H9 (cell line): ENCODE measurements around the gene PRKAR2B. TPM values are rescaled to one million over a fixed set of nuclear protein-coding genes. Genes with fewer than 3 reads are reported as not detected.

Experiments
- DNase-seq: peaks from one replicate; pipeline ENCODE4 v3.0.0-alpha.2; 2017
- H2AFZ ChIP-seq: one replicate; pipeline ENCODE4 v1.6.1; 2013; ENCODE audit warnings: mild to moderate bottlenecking, low read length, control low read depth, moderate library complexity
- H2AK5ac ChIP-seq: 2 replicates; pipeline ENCODE4 v1.6.1; 2013; ENCODE audit warnings: low read length, control low read depth, mixed read lengths; ENCODE audit not compliant: insufficient read length
- H2BK120ac ChIP-seq: one replicate; pipeline ENCODE4 v1.6.1; 2013; ENCODE audit warnings: low read depth, mild to moderate bottlenecking, low read length, control low read depth, inconsistent platforms; ENCODE audit not compliant: poor library complexity, severe bottlenecking
- H2BK12ac ChIP-seq: 2 replicates; pipeline ENCODE4 v1.6.1; 2013; ENCODE audit warnings: low read length, control low read depth, mixed read lengths, low read depth; ENCODE audit not compliant: insufficient read length
- H2BK15ac ChIP-seq: 2 replicates; pipeline ENCODE4 v1.6.1; 2013; ENCODE audit warnings: low read depth, low read length, control low read depth
- H2BK20ac ChIP-seq: one replicate; pipeline ENCODE4 v1.6.1; 2013; ENCODE audit warnings: low read depth, mild to moderate bottlenecking, low read length, control low read depth, inconsistent platforms; ENCODE audit not compliant: poor library complexity, severe bottlenecking
- H2BK5ac ChIP-seq: 2 replicates; pipeline ENCODE4 v1.6.1; 2013; ENCODE audit warnings: low read length, control low read depth, mixed read lengths; ENCODE audit not compliant: insufficient read length
- H3K14ac ChIP-seq: 2 replicates; pipeline ENCODE4 v1.6.1; 2013; ENCODE audit warnings: low read length, control low read depth; ENCODE audit not compliant: insufficient read depth
- H3K18ac ChIP-seq: 2 replicates; pipeline ENCODE4 v1.6.1; 2013; ENCODE audit warnings: low read depth, mild to moderate bottlenecking, mixed read lengths, low read length, control low read depth; ENCODE audit not compliant: insufficient read length
- H3K23ac ChIP-seq: 2 replicates; pipeline ENCODE4 v1.6.1; 2013; ENCODE audit warnings: low read length, control low read depth, mixed read lengths, low read depth; ENCODE audit not compliant: insufficient read length
- H3K23me2 ChIP-seq: 2 replicates; pipeline ENCODE4 v1.6.1; 2013; ENCODE audit warnings: low read depth, mild to moderate bottlenecking, mixed read lengths, low read length, control low read depth; ENCODE audit not compliant: insufficient read length, poor library complexity, severe bottlenecking
- H3K27ac ChIP-seq: 2 replicates; pipeline ENCODE4 v1.5.1; 2013; ENCODE audit warnings: low read length, control low read depth, mixed read lengths, low read depth; ENCODE audit not compliant: insufficient read length
- H3K27me3 ChIP-seq: 2 replicates; pipeline ENCODE4 v1.6.1; 2013; ENCODE audit warnings: low read length, control low read depth, inconsistent platforms; ENCODE audit not compliant: insufficient read depth
- H3K4ac ChIP-seq: 2 replicates; pipeline ENCODE4 v1.6.1; 2013; ENCODE audit warnings: low read depth, mild to moderate bottlenecking, control low read depth, inconsistent platforms, low read length, moderate library complexity
- H3K4me1 ChIP-seq: 2 replicates; pipeline ENCODE4 v1.6.1; 2013; ENCODE audit warnings: low read length, control low read depth, inconsistent platforms; ENCODE audit not compliant: insufficient read depth
- H3K4me2 ChIP-seq: 2 replicates; pipeline ENCODE4 v1.6.1; 2013; ENCODE audit warnings: low read length, control low read depth, mixed read lengths; ENCODE audit not compliant: insufficient read length, insufficient read depth
- H3K56ac ChIP-seq: 2 replicates; pipeline ENCODE4 v1.6.1; 2013; ENCODE audit warnings: low read depth, mild to moderate bottlenecking, mixed read lengths, low read length, control low read depth; ENCODE audit not compliant: insufficient read length
- H3K79me1 ChIP-seq: 2 replicates; pipeline ENCODE4 v1.6.1; 2013; ENCODE audit warnings: low read depth, mild to moderate bottlenecking, moderate library complexity, low read length, control low read depth, inconsistent platforms; ENCODE audit not compliant: insufficient read depth, poor library complexity, severe bottlenecking
- H3K79me2 ChIP-seq: 2 replicates; pipeline ENCODE4 v1.6.1; 2013; ENCODE audit warnings: low read length, control low read depth, inconsistent platforms; ENCODE audit not compliant: insufficient read depth
- H3K9ac ChIP-seq: 2 replicates; pipeline ENCODE4 v1.6.1; 2013; ENCODE audit warnings: low read length, control low read depth, mixed read lengths; ENCODE audit not compliant: insufficient read length; ENCODE audit errors: extremely low read depth
- H3K9me3 ChIP-seq: one replicate; pipeline ENCODE4 v1.6.1; 2013; ENCODE audit warnings: low read depth, low read length, inconsistent platforms; ENCODE audit not compliant: control insufficient read depth
- H3T11ph ChIP-seq: one replicate; pipeline ENCODE4 v1.6.1; 2013; ENCODE audit warnings: mild to moderate bottlenecking, low read length, control low read depth, inconsistent platforms
- H4K20me1 ChIP-seq: one replicate; pipeline ENCODE4 v1.6.1; 2013; ENCODE audit not compliant: control insufficient read depth, insufficient read length, insufficient read depth
- H4K5ac ChIP-seq: 2 replicates; pipeline ENCODE4 v1.6.1; 2013; ENCODE audit warnings: low read depth, mild to moderate bottlenecking, mixed read lengths, low read length, control low read depth; ENCODE audit not compliant: insufficient read length
- H4K8ac ChIP-seq: replicated peaks from 2 replicates; pipeline ENCODE4 v1.6.1; 2013; ENCODE audit warnings: low read length, control low read depth, mixed read lengths, low read depth; ENCODE audit not compliant: insufficient read length
- H4K91ac ChIP-seq: 2 replicates; pipeline ENCODE4 v1.6.1; 2013; ENCODE audit warnings: low read depth, mild to moderate bottlenecking, moderate library complexity, mixed read lengths, low read length, control low read depth; ENCODE audit not compliant: insufficient read length
- H3K27ac Mint-ChIP-seq, 3 experiments: 2 replicates in 2 of 3; 3 replicates in 1 of 3; pipeline ENCODE4 v1.8.0; 2020 to 2021; ENCODE audit warnings: mixed read lengths in 3 of 3, mild to moderate bottlenecking in 1 of 3, moderate library complexity in 1 of 3
- H3K27me3 Mint-ChIP-seq: 2 replicates; pipeline ENCODE4 v1.8.0; 2021; ENCODE audit warnings: low read depth, mild to moderate bottlenecking, moderate library complexity, mixed read lengths
- H3K36me3 Mint-ChIP-seq, 3 experiments: 2 replicates in 2 of 3; 3 replicates in 1 of 3; pipeline ENCODE4 v1.8.0; 2020 to 2021; ENCODE audit warnings: low read depth in 3 of 3, mixed read lengths in 3 of 3; ENCODE audit not compliant: insufficient read depth in 1 of 3
- H3K4me1 Mint-ChIP-seq, 2 experiments: 2 replicates each; pipeline ENCODE4 v1.8.0; 2020; ENCODE audit warnings: mixed read lengths in 2 of 2
- H3K4me3 Mint-ChIP-seq, 2 experiments: 2 replicates in 1 of 2; 3 replicates in 1 of 2; pipeline ENCODE4 v1.8.0; 2020 to 2021; ENCODE audit warnings: mild to moderate bottlenecking in 2 of 2, mixed read lengths in 2 of 2, moderate library complexity in 1 of 2
- H3K9me3 Mint-ChIP-seq, 2 experiments: 2 replicates in 1 of 2; 3 replicates in 1 of 2; pipeline ENCODE4 v1.8.0; 2020; ENCODE audit warnings: mild to moderate bottlenecking in 2 of 2, mixed read lengths in 2 of 2, moderate library complexity in 1 of 2
- WGBS: extraction: QIAGEN DNeasy Blood & Tissue Kit; methylation state at CpG from one replicate; pipeline ENCODE4 v1.1.7; 2013; ENCODE audit warnings: missing lambda C conversion rate, low lambda C conversion rate, mixed read lengths; ENCODE audit not compliant: insufficient read length; ENCODE audit errors: extremely low coverage; 5-methylcytosine and 5-hydroxymethylcytosine counted together
- total RNA-seq: library from RNA; stranded (reverse); gene quantifications from 2 replicates; pipeline ENCODE4 v1.2.1, GENCODE V29; 2021
- TF ChIP-seq, protein P1 (sequence below): fragments of 200-600 bp; sonication (generic); conservative IDR thresholded peaks from 3 replicates; pipeline ENCODE4 v1.8.0; 2021; ENCODE audit warnings: antibody characterized with exemption, mild to moderate bottlenecking

The PRKAR2B gene
- total RNA-seq, 1 experiment from 2014 or later = 16.6 TPM

- no peaks in the 10 kb centered on the region for H3K27me3 Mint-ChIP-seq
Measured at GRCh38 chr7:107208024-107208521, 163.6 kb downstream of the PRKAR2B start.

More at GRCh38 chr7:107208024-107208521, 163.6 kb downstream of the PRKAR2B start:
- H3K23me2 ChIP-seq = no peaks in the 10 kb centered on the region
- DNase-seq = no peak
- H3K4me1 Mint-ChIP-seq = peaks cover 0 to 3% of the 10 kb centered on the region in 2 experiments; a peak in 2 of 4 replicates
- no peaks in the 10 kb centered on the region for H3K9me3 ChIP-seq
- H4K5ac ChIP-seq = no peak overlapping the region
- no peak overlapping the region for H3K4me3 Mint-ChIP-seq
- no peak overlapping the region for H3K4ac ChIP-seq
- H3K79me1 ChIP-seq = no peaks in the 10 kb centered on the region
- H2AK5ac ChIP-seq = no peak overlapping the region
- H3K27me3 ChIP-seq = no peaks in the 10 kb centered on the region
- no peak overlapping the region for H3K14ac ChIP-seq
- no peak overlapping the region for H3K56ac ChIP-seq
- WGBS = no CpG with 5 or more reads among the region's 3 CpGs
- no peaks in the 10 kb centered on the region for H3K9me3 Mint-ChIP-seq
- no peak overlapping the region for H3K9ac ChIP-seq
- no peak overlapping the region for H3K27ac ChIP-seq
- H2BK12ac ChIP-seq = no peak overlapping the region
- no peaks in the 10 kb centered on the region for H4K20me1 ChIP-seq
- no peaks in the 10 kb centered on the region for H3K79me2 ChIP-seq
- no peak overlapping the region for H3K4me2 ChIP-seq
- H3K23ac ChIP-seq = no peak overlapping the region
- H3T11ph ChIP-seq = no peak overlapping the region
- no peak overlapping the region for H4K8ac ChIP-seq
- no peak overlapping the region for H3K18ac ChIP-seq
- no peak overlapping the region for H2BK120ac ChIP-seq
- peaks cover 7 to 26% (median 17%) of the 10 kb centered on the region in 3 experiments; a peak in 6 of 7 replicates for H3K36me3 Mint-ChIP-seq
- TF ChIP-seq, protein P1, sequence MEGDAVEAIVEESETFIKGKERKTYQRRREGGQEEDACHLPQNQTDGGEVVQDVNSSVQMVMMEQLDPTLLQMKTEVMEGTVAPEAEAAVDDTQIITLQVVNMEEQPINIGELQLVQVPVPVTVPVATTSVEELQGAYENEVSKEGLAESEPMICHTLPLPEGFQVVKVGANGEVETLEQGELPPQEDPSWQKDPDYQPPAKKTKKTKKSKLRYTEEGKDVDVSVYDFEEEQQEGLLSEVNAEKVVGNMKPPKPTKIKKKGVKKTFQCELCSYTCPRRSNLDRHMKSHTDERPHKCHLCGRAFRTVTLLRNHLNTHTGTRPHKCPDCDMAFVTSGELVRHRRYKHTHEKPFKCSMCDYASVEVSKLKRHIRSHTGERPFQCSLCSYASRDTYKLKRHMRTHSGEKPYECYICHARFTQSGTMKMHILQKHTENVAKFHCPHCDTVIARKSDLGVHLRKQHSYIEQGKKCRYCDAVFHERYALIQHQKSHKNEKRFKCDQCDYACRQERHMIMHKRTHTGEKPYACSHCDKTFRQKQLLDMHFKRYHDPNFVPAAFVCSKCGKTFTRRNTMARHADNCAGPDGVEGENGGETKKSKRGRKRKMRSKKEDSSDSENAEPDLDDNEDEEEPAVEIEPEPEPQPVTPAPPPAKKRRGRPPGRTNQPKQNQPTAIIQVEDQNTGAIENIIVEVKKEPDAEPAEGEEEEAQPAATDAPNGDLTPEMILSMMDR = no peak
- H4K91ac ChIP-seq = no peak overlapping the region
- H2BK5ac ChIP-seq = no peak overlapping the region
- no peak overlapping the region for H2BK15ac ChIP-seq
- H3K27ac Mint-ChIP-seq = peak overlapping the region in 1 of 3 experiments; percentile 32; a peak in 1 of 7 replicates
- H3K4me1 ChIP-seq = no peaks in the 10 kb centered on the region
- H2AFZ ChIP-seq = no peak overlapping the region
- H2BK20ac ChIP-seq = no peak overlapping the region
